Smooth muscle cell (in vitro differentiated cells): ENCODE measurements around the gene SLC39A8. TPM values are rescaled to one million over a fixed set of nuclear protein-coding genes. Genes with fewer than 3 reads are reported as not detected.
"Not testable (repeated sequence)": the region's sequence is repeated elsewhere in the genome, so short reads cannot be mapped to it uniquely, and the experiment has no call there.

Experiments used
- DNase-seq: peaks from one replicate; lab custom pipeline; 2025; ENCODE audit not compliant: unreplicated experiment; lab: John Stamatoyannopoulos, UW
- H2AFZ ChIP-seq: fragments of 200-600 bp; sonication (generic); 2 replicates; pipeline ENCODE4 v1.6.0; 2016; ENCODE audit warnings: antibody characterized with exemption, low read depth, mild to moderate bottlenecking
- H3F3A ChIP-seq: fragments of 200-600 bp; sonication (generic); 2 replicates; pipeline ENCODE4 v1.6.0; 2017; ENCODE audit warnings: antibody characterized with exemption, low read depth
- H3K27ac ChIP-seq: fragments of 200-600 bp; sonication (generic); 2 replicates; pipeline ENCODE4 v1.5.1; 2016; ENCODE audit warnings: low read depth, mild to moderate bottlenecking
- H3K27me3 ChIP-seq: fragments of 200-600 bp; sonication (generic); 2 replicates; pipeline ENCODE4 v1.6.1; 2016; ENCODE audit warnings: low read depth, mild to moderate bottlenecking
- H3K36me3 ChIP-seq: fragments of 200-600 bp; sonication (generic); 2 replicates; pipeline ENCODE4 v1.5.1; 2016; ENCODE audit warnings: low read depth
- H3K4me1 ChIP-seq: fragments of 200-600 bp; sonication (generic); 2 replicates; pipeline ENCODE4 v1.5.1; 2016; ENCODE audit warnings: low read depth
- H3K4me2 ChIP-seq: fragments of 200-600 bp; sonication (generic); 2 replicates; pipeline ENCODE4 v1.6.0; 2016; ENCODE audit warnings: mild to moderate bottlenecking
- H3K4me3 ChIP-seq: fragments of 200-600 bp; sonication (generic); 2 replicates; pipeline ENCODE4 v1.5.1; 2016; ENCODE audit warnings: mild to moderate bottlenecking
- H3K79me2 ChIP-seq: fragments of 200-600 bp; sonication (generic); 2 replicates; pipeline ENCODE4 v1.6.0; 2016; ENCODE audit warnings: low read depth, mild to moderate bottlenecking
- H3K9ac ChIP-seq: fragments of 200-600 bp; sonication (generic); 2 replicates; pipeline ENCODE4 v1.6.0; 2016; ENCODE audit warnings: low read depth
- H3K9me3 ChIP-seq: fragments of 200-600 bp; sonication (generic); replicated peaks from 2 replicates; pipeline ENCODE4 v1.5.1; 2016; ENCODE audit warnings: low read depth
- H4K20me1 ChIP-seq: fragments of 200-600 bp; sonication (generic); 2 replicates; pipeline ENCODE4 v1.6.0; 2016; ENCODE audit warnings: low read depth
- CTCF ChIP-seq: fragments of 200-600 bp; sonication (generic); IDR thresholded peaks from 2 replicates; pipeline ENCODE4 v1.5.1; 2017; ENCODE audit warnings: borderline replicate concordance, mild to moderate bottlenecking, antibody characterized with exemption; ENCODE audit not compliant: insufficient read depth, poor library complexity, severe bottlenecking
- WGBS: methylation state at CpG from one replicate; pipeline ENCODE4 v1.1.7; 2016; ENCODE audit warnings: low lambda C conversion rate; 5-methylcytosine and 5-hydroxymethylcytosine counted together
- polyA plus RNA-seq: library from polyadenylated mRNA; unstranded; fragments of >200 nt; fragmentation: Nextera tagmentation; extraction: Ambion mirVana; gene quantifications from 2 replicates; pipeline ENCODE4 v1.2.1, GENCODE V29; 2016
- total RNA-seq: library from RNA; depleted of rRNA; stranded (reverse); fragments of >200 nt; gene quantifications from 2 replicates; pipeline ENCODE4 v1.2.3, GENCODE V29; 2014

SLC39A8 gene
- total and polyA plus RNA-seq, 2 experiments from 2014 or later = 3.7 to 16.1 TPM

DNA sequence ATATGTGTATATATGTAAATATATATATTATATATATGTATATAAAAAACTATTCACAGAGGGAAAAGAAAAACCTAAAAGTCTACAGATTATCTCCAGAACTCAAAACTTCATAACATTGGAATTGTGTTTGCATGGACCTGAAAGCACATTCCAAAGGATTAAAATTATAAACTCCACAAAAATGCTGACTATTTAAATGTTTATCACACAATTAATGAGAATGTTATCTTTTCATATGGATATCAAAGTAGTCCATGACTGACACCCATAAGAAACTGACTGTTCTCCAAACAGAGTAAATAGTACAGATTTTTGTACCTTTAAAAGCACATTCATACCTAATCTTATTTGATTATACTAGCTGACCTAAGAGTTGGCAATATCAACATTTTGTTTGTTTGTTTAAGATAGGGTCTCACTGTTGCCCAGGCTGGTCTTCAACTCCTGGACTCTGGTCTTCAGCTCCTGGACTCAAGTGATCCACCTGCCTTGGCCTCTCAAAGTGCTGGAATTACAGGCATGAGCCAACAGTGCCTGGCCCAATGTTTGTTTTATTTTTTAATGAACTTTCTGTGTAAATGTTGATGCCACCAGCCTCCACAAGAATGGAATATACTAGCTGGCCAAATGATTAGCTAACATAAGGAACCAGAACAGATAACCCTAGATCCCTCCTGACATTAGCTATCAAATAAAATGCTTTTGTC, 50.0 kb downstream of the SLC39A8 start:
- no peak overlapping the region for H2AFZ ChIP-seq

GRCh38 chr4:102288497-102288896, 56.8 kb downstream of the SLC39A8 start:
- no peak overlapping the region for H3K27ac ChIP-seq
- no peaks in the 10 kb centered on the region for H3K79me2 ChIP-seq
- no peaks in the 10 kb centered on the region for H3K9me3 ChIP-seq
- H3F3A ChIP-seq = no peaks in the 10 kb centered on the region
- no peak overlapping the region for H3K4me2 ChIP-seq
- H3K36me3 ChIP-seq = no peaks in the 10 kb centered on the region
- no peak overlapping the region for H3K4me3 ChIP-seq
- H3K9ac ChIP-seq = no peak overlapping the region
- TF ChIP-seq CTCF = no peak
- no peaks in the 10 kb centered on the region for H4K20me1 ChIP-seq
- H3K27me3 ChIP-seq = no peaks in the 10 kb centered on the region
- no peak for DNase-seq
- no peaks in the 10 kb centered on the region for H3K4me1 ChIP-seq
- no peak overlapping the region for H2AFZ ChIP-seq

More for the DNA sequence above, 50.0 kb downstream of the SLC39A8 start:
- Histone ChIP-seq H3K9me3 (no peaks in the 10 kb centered on the region), H3K27me3 (no peaks in the 10 kb centered on the region), H4K20me1 (no peaks in the 10 kb centered on the region), H3K4me1 (no peaks in the 10 kb centered on the region), H3F3A (no peaks in the 10 kb centered on the region), H3K9ac (no peak overlapping the region), H3K4me2 (no peak overlapping the region), H3K36me3 (no peaks in the 10 kb centered on the region), H3K79me2 (no peaks in the 10 kb centered on the region), H3K27ac (no peak overlapping the region), H3K4me3 (no peak overlapping the region)
- no peak for DNase-seq
- no peak for TF ChIP-seq CTCF

DNA sequence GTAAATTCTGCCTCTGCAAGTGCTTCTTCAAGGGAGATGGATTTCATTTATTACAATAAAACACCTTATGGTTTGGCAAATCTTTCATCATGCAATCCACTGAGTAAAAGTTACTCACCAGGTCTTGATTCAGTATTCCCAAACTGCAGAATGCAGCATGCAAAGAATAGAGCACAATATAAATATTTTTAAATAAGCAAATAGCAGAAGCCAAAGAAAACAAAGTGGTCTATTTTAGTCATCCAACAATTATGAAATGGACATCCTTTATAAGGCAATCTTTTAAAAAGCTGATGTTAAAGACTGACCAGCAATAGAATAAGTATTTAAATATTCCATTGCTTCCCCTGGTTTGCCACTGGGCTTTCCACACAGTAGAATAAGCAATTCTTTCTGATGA, 59.5 kb downstream of the SLC39A8 start:
- TF ChIP-seq CTCF = no peak
- Histone ChIP-seq H3K9ac (no peak overlapping the region), H3K9me3 (no peaks in the 10 kb centered on the region), H3K79me2 (no peaks in the 10 kb centered on the region), H3K4me2 (no peak overlapping the region), H3K27ac (no peak overlapping the region), H3K36me3 (no peaks in the 10 kb centered on the region), H3K27me3 (no peaks in the 10 kb centered on the region), H2AFZ (no peak overlapping the region), H3F3A (no peaks in the 10 kb centered on the region), H3K4me3 (no peak overlapping the region), H4K20me1 (no peaks in the 10 kb centered on the region), H3K4me1 (no peaks in the 10 kb centered on the region)
- DNase-seq = no peak

- Histone ChIP-seq H3K36me3 (no peaks in the 10 kb centered on the region), H3K4me2 (no peak overlapping the region), H4K20me1 (no peaks in the 10 kb centered on the region), H3K4me3 (no peak overlapping the region), H3K4me1 (no peaks in the 10 kb centered on the region), H3K27me3 (no peaks in the 10 kb centered on the region), H3K9me3 (no peaks in the 10 kb centered on the region), H3K27ac (no peak overlapping the region), H3F3A (no peaks in the 10 kb centered on the region), H3K79me2 (no peaks in the 10 kb centered on the region), H2AFZ (no peak overlapping the region), H3K9ac (no peak overlapping the region)
- 86% methylated on average over 4 of the region's 4 CpGs for WGBS
- no peak for TF ChIP-seq CTCF
- no peak for DNase-seq
Measured at GRCh38 chr4:102281171-102281839, 64.0 kb downstream of the SLC39A8 start.

- H3K79me2 ChIP-seq, H3K4me2 ChIP-seq, H2AFZ ChIP-seq, H3K4me1 ChIP-seq, H3K9me3 ChIP-seq, H3F3A ChIP-seq, H3K27me3 ChIP-seq, H3K36me3 ChIP-seq, H3K9ac ChIP-seq, DNase-seq, H3K4me3 ChIP-seq, H3K27ac ChIP-seq, H4K20me1 ChIP-seq: not testable (repeated sequence)
- WGBS = 96% methylated on average over 9 of the region's 9 CpGs
Measured at GRCh38 chr4:102273317-102273716, 72.0 kb downstream of the SLC39A8 start.
